ENCODE results near the gene TNPO2. TPM values are rescaled to one million over a fixed set of nuclear protein-coding genes. Genes with fewer than 3 reads are reported as not detected.
"Not testable (repeated sequence)": the region's sequence is repeated elsewhere in the genome, so short reads cannot be mapped to it uniquely, and the experiment has no call there.

The TNPO2 gene
- total RNA-seq, 2 donors from 2014 or later, result 15.0 to 35.6 TPM

DNA sequence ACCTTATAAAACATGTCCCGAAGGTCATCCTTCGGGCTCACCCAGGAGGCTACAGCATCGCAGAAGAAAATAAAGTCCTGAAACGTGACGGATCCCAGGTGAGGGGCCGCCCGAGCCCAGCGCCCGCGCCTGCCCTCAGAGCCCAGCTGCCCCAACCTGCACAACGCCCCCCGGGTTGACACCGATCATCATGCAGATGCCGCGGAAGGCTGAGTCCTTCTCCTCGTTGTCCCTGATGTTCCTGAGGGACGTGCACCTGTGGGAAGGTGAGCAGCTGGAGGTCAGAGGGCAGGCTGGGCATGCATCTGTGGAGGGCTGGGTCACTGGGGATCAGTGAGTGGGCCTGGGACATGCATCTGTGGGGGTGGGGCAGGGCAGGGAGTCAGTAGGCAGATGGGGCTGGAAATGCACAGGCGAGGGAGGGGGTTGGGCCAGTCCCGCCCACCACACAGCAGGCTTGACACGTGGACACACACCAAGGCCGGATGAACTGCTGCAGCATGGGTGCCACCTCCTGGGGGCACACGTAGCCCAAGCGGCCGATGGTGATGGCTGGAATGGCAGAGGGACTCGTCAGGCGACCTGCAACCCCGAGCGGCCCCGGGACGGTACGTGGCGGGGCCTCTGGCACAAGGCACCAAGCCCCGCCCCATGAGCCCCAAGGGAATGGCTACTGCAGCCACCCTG is 22.0 kb downstream of the TNPO2 start:
- DNase-seq (no peak), ATAC-seq (no peak)
- Histone ChIP-seq H3K4me3 (no peak overlapping the region), H3K27ac (no peak overlapping the region), H3K4me1 (peaks cover 6% of the 10 kb centered on the region), H3K27me3 (no peaks in the 10 kb centered on the region), H3K36me3 (replicated peaks in 1 of 2; ENCODE audit: insufficient read depth in 1 of 2, low read depth in 2 of 2) (peaks cover 20 to 36% of the 10 kb centered on the region in 2 donors), H3K9me3 (no peaks in the 10 kb centered on the region)
- intact Hi-C loops (cut with DNase I), result no loop called here
- WGBS, 2 donors, result 83 to 85% methylated on average over 19 to 26 of the region's 33 CpGs
- TF ChIP-seq, protein P1, sequence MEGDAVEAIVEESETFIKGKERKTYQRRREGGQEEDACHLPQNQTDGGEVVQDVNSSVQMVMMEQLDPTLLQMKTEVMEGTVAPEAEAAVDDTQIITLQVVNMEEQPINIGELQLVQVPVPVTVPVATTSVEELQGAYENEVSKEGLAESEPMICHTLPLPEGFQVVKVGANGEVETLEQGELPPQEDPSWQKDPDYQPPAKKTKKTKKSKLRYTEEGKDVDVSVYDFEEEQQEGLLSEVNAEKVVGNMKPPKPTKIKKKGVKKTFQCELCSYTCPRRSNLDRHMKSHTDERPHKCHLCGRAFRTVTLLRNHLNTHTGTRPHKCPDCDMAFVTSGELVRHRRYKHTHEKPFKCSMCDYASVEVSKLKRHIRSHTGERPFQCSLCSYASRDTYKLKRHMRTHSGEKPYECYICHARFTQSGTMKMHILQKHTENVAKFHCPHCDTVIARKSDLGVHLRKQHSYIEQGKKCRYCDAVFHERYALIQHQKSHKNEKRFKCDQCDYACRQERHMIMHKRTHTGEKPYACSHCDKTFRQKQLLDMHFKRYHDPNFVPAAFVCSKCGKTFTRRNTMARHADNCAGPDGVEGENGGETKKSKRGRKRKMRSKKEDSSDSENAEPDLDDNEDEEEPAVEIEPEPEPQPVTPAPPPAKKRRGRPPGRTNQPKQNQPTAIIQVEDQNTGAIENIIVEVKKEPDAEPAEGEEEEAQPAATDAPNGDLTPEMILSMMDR (IDR thresholded peaks at IDR 0.05), result no peak
- no peak for TF ChIP-seq POLR2A (IDR thresholded peaks at IDR 0.05)

DNA sequence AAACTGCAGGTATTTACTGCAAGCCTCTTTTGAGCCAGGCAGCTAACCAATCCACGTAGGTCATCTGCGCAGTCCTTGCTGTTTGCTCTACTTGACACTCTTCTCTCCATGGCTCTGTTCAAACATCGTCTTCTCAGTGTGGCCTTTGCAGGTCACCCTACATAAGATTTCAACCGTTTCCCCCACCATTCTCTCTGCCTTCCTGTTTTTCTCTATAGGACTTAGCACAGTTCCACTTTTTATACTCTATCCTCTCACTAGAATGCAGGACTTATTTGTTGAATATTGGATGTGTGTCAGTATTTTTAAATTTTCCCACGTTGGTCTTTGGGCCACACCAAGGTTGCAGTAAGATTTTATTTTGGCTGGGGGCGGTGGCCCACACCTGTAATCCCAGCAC is 25.6 kb downstream of the TNPO2 start:
- H3K36me3 ChIP-seq (replicated peaks in 1 of 2; ENCODE audit: insufficient read depth in 1 of 2, low read depth in 2 of 2), result peaks cover 6 to 17% of the 10 kb centered on the region in 2 donors
- TF ChIP-seq POLR2A (IDR thresholded peaks at IDR 0.05), result no peak
- TF ChIP-seq, protein P1 (IDR thresholded peaks at IDR 0.05), result no peak
- ATAC-seq, result no peak

DNA sequence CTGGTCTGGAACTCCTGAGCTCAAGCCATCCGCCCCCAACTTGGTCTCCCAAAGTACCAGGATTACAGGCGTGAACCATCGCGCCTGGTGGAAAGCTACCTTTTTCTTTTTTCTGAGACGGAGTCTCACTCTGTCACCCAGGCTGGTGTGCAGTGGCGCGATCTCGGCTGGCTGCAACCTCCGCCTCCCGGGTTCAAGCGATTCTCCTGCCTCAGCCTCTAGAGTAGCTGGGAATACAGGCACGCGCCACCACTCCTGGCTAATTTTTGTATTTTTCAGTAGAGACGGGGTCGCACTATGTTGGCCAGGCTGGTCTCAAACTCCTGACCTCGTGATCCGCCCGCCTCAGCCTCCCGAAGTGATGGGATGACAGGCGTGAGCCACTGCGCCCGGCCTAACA is 26.3 kb downstream of the TNPO2 start:
- ATAC-seq; intact Hi-C loops (cut with DNase I); H3K27me3 ChIP-seq; H3K4me3 ChIP-seq; H3K27ac ChIP-seq; DNase-seq; H3K9me3 ChIP-seq: not testable (repeated sequence)
- WGBS, 2 donors, result 96 to 97% methylated on average over 22 of the region's 22 CpGs
- Histone ChIP-seq H3K36me3 (replicated peaks in 1 of 2; ENCODE audit: insufficient read depth in 1 of 2, low read depth in 2 of 2) (peaks cover 6 to 13% of the 10 kb centered on the region in 2 donors), H3K4me1 (peaks cover 20% of the 10 kb centered on the region)

More for the DNA sequence above, 25.6 kb downstream of the TNPO2 start:
- Histone ChIP-seq H3K4me1 (peaks cover 20% of the 10 kb centered on the region), H3K27me3 (no peaks in the 10 kb centered on the region), H3K9me3 (no peaks in the 10 kb centered on the region), H3K4me3 (no peak overlapping the region), H3K27ac (no peak overlapping the region)
- WGBS, 2 donors, result 75 to 85% methylated on average over 6 of the region's 6 CpGs
- no peak for DNase-seq
- intact Hi-C loops (cut with DNase I), result no loop called here

DNA sequence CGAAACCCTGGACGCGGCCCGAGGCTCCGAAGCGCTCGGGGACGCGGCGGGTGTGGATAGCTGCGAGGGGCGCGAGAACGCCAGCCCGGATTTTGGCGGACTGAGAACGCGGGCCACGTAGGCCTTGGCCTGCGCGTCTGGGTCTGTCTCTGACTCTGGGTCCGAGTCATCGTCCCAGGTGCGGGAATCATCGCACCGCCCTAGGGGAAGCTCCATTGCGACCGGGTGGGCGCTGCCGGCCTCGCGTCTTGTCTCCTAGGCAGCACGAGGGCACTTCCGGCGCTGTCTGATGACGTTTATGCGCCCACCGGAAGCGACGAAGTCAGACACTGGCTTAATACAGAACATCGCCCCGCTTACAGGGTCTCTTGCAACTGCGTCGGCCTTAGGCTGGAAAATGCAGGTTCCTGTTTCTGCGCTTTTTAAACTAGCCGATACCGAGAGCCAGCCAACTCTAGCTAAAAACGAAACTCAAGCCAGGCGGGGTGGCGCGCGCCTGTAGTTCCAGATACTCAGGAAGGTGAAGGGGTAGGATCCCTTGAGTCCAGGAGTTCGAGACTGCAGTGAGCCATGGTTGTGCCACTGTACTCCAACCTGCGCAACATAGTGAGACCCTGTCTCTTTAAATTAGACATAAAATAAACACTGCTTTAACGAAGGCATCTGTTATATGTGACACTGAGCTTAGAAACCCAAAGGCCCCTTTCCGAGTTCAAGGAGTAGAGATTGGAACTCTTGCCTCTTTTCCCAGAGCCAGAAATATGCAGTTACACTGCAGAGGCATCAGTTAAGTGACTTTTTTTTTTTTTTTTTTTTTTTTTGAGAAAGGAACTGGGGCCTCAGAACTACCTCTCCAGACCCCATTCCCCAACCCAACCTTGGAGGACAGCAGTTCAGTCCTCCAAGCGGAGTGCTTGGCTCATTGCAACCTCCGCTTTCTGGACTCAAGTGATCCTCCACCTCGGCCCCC is 27.1 kb downstream of the TNPO2 start, which contains the start of gene FBXW9:
TSS of gene FBXW9 (minus strand) at position 266 of the 970 bp plus-strand sequence. CDS start at position 216, 50 bp downstream.
- peak; percentile 93 for ATAC-seq
- H3K4me3 ChIP-seq, result peak within 1 kb of the TSS; percentile 54 to 94
- TF ChIP-seq, protein P1 (IDR thresholded peaks at IDR 0.05), result no peak
- peak; percentile 24 to 73 (median 71) for TF ChIP-seq POLR2A (IDR thresholded peaks at IDR 0.05)
- no peaks in the 10 kb centered on the region for H3K9me3 ChIP-seq
- DNase-seq, result peak; percentile 95 to 98 (median 97)
- 6 to 10% methylated on average over 33 to 59 of the region's 59 CpGs for WGBS, 2 donors
- H3K4me1 ChIP-seq, result peaks cover 20% of the 10 kb centered on the region
- H3K27me3 ChIP-seq, result no peaks in the 10 kb centered on the region
- intact Hi-C loops (cut with DNase I), result no loop called here
- peak within 1 kb of the TSS; percentile 54 to 89 (median 80) for H3K27ac ChIP-seq
- H3K36me3 ChIP-seq (replicated peaks in 1 of 2; ENCODE audit: insufficient read depth in 1 of 2, low read depth in 2 of 2), result peaks cover 6 to 8% of the 10 kb centered on the region in 2 donors

DNA sequence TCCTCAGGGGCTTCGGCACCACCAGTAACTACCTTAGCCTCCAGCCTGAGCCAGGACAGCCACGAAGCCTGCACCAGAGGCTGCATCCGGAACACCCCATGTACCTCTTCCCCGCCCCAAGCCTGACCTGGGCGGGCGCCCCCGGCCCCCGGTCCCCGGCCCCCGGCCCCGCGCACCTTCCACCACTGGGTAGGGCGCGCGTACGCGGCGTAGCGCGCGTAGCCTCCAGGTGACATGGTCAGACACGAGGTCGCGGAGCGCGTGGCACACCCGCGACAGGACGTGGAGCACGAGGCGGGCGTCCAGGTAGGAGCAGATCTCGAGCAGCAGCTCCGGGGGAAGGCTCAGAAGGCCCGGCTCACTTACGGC is 27.8 kb downstream of the TNPO2 start:
- Histone ChIP-seq H3K27me3 (no peaks in the 10 kb centered on the region), H3K36me3 (replicated peaks in 1 of 2; ENCODE audit: insufficient read depth in 1 of 2, low read depth in 2 of 2) (peaks cover 3% of the 10 kb centered on the region in 2 donors), H3K9me3 (no peaks in the 10 kb centered on the region), H3K27ac (no peak overlapping the region), H3K4me3 (peak overlapping the region; percentile 54 to 94), H3K4me1 (peaks cover 20% of the 10 kb centered on the region)
- DNase-seq (no peak), ATAC-seq (peak; percentile 3)
- TF ChIP-seq, protein P1 (IDR thresholded peaks at IDR 0.05), result no peak
- TF ChIP-seq POLR2A (IDR thresholded peaks at IDR 0.05), result no peak
- intact Hi-C loops (cut with DNase I), result no loop called here
- WGBS, 2 donors, result 1% methylated on average over 35 of the region's 36 CpGs; no CpG with 5 or more reads in 1 of the 2 donors

Data from body of pancreas (tissue), 4 donors.